OCI-M1 (cell line): ENCODE data around the gene SHROOM4.
A peak's percentile ranks its signal among the peaks of the same experiment; 100 is the strongest.

Experiments
- DNase-seq: peaks from one replicate; lab custom pipeline; 2025; lab: John Stamatoyannopoulos, UW

Gene SHROOM4

GRCh38 chrX:50705042-50705441 is 109.0 kb downstream of the SHROOM4 start:
- no peak for DNase-seq

DNA sequence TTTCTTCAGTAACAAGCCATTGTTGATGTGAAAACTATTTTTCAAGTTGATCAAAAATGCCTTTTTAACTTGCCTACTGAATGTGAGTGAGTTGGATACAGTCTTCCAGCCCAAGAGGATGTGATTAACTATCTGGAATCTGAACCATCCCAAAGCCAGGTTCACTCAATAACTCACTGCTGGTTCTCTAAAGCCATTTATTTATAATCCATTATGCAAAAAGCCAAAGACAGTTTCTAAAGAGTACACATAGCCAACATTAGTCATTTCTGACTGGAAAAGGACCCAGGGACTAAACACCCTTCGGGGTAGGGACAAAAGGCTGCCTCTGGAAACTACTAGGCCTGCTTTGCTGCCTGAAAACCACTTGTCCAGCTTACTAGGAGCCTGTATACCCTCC is 109.6 kb downstream of the SHROOM4 start:
- DNase-seq = no peak

DNA sequence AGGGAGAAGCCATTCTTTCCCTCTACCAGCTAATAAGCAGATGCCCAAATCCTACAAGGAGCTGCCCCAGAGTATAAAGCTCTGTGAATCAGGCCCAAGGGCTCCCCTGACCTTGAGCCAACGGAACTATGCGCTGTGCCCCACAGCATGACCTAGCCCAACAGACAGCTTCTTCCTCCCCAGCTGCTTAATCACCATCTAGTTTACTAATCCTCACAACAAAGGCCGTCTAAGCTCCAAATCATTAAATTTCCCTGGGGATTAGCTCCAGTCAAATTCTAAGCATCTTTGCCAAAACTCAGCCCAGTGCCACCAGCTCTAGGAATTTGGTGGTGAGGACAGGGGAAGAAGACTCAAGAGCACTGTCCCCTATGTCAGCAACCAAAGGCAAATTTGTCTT is 113.1 kb downstream of the SHROOM4 start:
- no peak for DNase-seq

DNA sequence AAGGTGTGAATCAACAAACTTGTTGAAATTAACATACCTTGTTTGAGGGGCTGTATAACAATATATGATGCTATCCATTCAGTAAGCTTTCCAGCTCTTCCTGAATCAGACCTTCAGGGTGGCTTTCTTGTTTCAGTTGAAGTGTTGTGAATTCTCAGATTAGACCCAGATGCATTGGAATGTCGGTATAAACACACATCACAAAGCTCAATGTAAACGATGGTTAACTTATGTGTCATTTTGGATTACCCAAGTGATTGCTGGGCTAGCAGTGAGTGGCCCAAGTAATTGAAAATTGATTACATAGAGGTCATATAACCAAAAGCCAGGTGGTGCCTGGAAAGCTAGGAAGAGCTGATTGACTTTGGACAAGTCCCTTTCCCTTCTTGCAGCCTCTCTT is 115.0 kb downstream of the SHROOM4 start:
- DNase-seq = no peak

DNA sequence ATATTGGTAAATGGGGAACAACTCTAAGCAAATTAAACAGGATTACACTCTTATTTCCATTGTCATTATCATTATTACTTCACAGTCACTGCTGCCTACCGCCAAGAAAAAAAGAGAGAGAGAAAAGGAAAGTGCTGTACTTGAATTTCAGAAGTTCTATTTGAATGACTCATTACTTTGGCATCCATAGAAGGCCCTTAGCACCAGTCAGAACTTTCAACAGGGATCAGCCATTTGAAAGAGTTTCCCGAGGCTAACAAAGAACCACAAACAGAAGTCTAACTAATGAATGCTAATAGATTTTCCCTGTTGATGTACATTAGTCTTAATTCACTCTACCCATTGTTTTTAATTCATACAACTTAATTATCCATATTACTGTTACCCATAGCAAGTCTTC is 116.3 kb downstream of the SHROOM4 start:
- no peak for DNase-seq

GRCh38 chrX:50691820-50692219 is 122.2 kb downstream of the SHROOM4 start:
- DNase-seq = peak; percentile 59

GRCh38 chrX:50684871-50685270 is 129.1 kb downstream of the SHROOM4 start:
- DNase-seq = no peak

- DNase-seq = no peak
Observed at GRCh38 chrX:50680990-50681389, 133.0 kb downstream of the SHROOM4 start.

- DNase-seq = no peak
Observed at GRCh38 chrX:50677789-50678188, 136.2 kb downstream of the SHROOM4 start.

DNA sequence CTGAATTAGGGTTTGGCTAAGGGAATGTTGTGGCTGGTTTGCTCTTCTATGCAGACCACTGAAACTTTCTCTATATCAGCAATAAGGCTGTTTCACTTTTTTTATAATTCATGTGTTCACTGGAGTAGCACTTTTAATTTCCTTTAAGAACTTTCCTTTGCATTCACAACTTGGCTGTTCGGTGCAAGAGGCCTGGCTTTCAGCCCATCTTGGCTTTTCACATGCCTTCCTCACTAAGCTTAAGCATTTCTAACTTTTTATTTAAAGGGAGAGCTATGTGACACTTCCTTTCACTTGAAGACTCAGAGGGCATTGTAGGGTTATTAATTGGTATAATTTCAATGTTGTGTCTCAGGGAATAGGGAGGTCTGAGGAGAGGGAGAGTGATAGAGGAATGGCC is 142.3 kb downstream of the SHROOM4 start:
- no peak for DNase-seq

GRCh38 chrX:50668860-50669259 is 145.1 kb downstream of the SHROOM4 start:
- DNase-seq = no peak

- no peak for DNase-seq
Observed at GRCh38 chrX:50648156-50648555, 165.8 kb downstream of the SHROOM4 start.

DNA sequence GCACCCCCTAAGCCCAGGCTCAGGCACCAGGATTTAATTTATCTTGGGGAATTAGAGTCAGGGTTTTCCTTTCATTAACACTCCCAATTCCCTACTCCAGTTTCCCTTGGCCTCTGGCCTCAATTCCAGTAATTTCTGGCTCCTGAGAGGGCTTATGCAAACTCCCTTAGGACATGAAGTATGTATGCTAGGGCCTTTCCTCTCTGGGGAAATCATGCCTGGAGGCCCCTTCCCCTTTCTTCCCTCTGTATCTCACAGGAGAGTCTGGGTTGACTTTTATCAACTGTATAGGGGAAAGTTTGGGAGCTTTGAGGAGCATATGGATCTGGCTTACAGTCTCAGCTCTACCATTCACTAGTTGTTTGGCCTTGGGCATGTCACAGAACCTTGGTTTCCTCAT is 169.5 kb downstream of the SHROOM4 start:
- no peak for DNase-seq

- DNase-seq = no peak
Observed at GRCh38 chrX:50643525-50644137, 170.4 kb downstream of the SHROOM4 start.

DNA sequence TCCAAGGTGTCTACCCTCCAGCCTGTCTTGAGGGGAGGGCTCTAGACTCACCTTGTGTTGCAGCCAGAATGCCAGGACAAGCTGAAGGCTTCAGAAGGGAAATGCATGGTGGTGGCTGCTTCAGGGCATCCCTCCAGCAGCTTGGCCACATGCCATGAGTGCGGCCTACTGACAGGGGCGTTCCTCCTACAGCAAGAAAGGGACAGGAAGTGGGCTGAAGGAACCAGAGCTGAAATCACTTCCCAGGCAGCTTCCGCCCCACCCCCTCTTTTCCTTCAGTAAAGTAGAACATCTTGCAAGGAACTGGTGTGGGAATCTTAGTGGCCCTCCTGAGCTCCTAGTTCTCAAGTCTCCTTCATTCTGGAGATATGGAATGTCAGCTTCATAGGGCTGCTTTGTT is 175.9 kb downstream of the SHROOM4 start:
- no peak for DNase-seq

GRCh38 chrX:50635817-50636365 is 178.1 kb downstream of the SHROOM4 start:
- no peak for DNase-seq

GRCh38 chrX:50635162-50635561 is 178.8 kb downstream of the SHROOM4 start:
- no peak for DNase-seq

DNA sequence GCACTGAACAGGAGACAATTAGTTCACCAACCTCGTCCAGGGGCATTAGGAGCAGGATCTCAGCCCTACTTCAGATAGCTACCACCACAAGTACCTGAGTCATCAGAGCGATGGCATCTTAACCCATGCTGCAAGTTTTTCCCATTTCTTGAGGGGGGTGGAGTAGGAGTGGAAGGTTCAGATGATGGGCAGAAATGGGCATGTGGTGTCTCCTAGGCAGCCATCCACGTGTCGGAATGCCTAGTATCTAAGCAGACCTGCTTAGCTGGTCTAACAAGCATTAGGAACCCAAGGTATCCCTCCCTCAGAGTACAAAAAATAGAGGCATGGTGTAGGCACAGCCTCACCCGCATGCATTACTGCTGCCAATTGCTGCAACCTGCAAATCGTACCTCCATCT is 184.2 kb downstream of the SHROOM4 start:
- DNase-seq = no peak

DNA sequence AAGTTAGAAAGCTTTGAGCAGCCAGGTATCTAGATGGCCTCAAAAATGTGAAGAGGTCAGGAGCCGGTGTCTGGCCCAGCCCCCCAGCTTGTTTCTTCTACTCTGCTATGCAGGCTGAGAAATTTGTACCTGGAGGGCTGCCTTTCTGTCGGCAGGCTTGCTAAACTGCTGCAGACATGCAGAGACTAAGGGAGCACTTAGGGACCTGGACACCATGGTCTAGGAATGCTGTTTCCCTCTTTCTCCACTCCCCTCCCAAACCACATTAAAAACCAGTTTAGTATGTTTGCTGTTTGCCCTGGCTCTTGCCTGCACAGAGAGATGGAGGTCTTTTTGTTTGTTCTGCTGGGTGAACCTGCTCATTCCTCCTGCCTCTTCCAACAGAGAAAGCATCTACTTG is 186.3 kb downstream of the SHROOM4 start:
- DNase-seq = no peak

GRCh38 chrX:50626432-50626831 is 187.6 kb downstream of the SHROOM4 start:
- no peak for DNase-seq

- DNase-seq = no peak
Observed at GRCh38 chrX:50622751-50623150, 191.2 kb downstream of the SHROOM4 start.

DNA sequence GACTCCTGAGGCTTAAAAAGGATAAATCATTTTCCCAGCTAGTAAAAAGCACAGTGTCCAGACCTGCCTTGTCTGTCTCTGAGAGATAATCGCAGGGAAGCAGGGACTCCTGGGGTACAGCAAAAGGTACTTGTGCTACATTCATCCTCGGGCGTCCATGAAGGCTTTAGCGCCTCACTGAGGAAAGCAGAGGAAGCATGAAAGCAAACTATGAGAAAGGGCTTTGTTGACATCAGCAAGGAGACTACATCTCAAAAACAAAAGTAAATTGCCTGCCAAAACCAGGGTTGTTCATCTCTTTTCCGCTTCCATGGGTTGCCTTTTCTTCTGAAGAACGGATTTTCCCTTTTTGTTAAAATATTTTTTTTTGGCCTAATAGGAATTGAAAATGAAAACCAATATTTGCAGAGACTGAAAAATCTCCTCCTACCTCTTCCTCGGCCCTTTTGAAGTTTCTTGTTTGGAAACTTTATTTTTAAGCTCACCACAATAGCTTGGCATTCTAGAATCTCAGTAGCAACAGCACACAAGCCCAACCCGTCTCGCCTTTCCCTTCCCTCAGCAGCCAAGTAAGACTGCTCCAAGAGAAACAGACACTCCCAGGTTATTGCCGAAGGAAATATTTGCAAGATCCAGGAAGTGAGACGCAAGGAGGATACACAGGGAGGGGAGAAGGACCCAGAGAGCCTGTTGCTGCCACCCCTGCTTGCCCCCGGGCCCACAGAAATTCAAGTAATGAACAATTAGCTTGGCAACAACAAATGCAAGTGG is 195.0 kb downstream of the SHROOM4 start:
- DNase-seq = peak; percentile 0

- DNase-seq = no peak
Observed at GRCh38 chrX:50617183-50617582, 196.8 kb downstream of the SHROOM4 start.
